HepG2 (cell line): ENCODE results near the gene CLDN15.

Source experiments
- BORCS8-MEF2B ChIP-seq: sonication (generic); formaldehyde crosslinking; IDR thresholded peaks from 2 replicates; pipeline ENCODE4 v1.8.0; 2022; ENCODE audit warnings: mild to moderate bottlenecking, missing genetic modification reagents
- EED ChIP-seq: sonication (generic); formaldehyde crosslinking; IDR thresholded peaks from 2 replicates; pipeline ENCODE4 v1.5.0; 2020; ENCODE audit warnings: mild to moderate bottlenecking, missing genetic modification reagents
- HOXA7 ChIP-seq: sonication (generic); formaldehyde crosslinking; IDR thresholded peaks from 2 replicates; pipeline ENCODE4 v1.8.1; 2022; ENCODE audit warnings: mild to moderate bottlenecking, missing genetic modification reagents, moderate library complexity
- JUN ChIP-seq: sonication (generic); formaldehyde crosslinking; IDR thresholded peaks from 2 replicates; pipeline ENCODE4 v1.4.0; 2020; ENCODE audit warnings: mild to moderate bottlenecking, missing genetic modification reagents
- MIER3 ChIP-seq: IDR thresholded peaks from 2 replicates; pipeline ENCODE4 v1.6.1; 2016; ENCODE audit warnings: missing compliant biosample characterization, borderline replicate concordance
- SETDB1 ChIP-seq: sonication (generic); formaldehyde crosslinking; IDR thresholded peaks from 2 replicates; pipeline ENCODE4 v1.5.1; 2020; ENCODE audit warnings: missing genetic modification reagents, mild to moderate bottlenecking, borderline replicate concordance
- TEF ChIP-seq: sonication (generic); formaldehyde crosslinking; IDR thresholded peaks from 2 replicates; pipeline ENCODE4 v1.5.0; 2020; ENCODE audit warnings: missing genetic modification reagents
- YY1 ChIP-seq: IDR thresholded peaks from 2 replicates; pipeline ENCODE4 v1.6.1; 2011; ENCODE audit warnings: low read length, low read depth, moderate library complexity, mild to moderate bottlenecking; ENCODE audit not compliant: insufficient read depth, insufficient replicate concordance
- ZBTB10 ChIP-seq: sonication (generic); formaldehyde crosslinking; IDR thresholded peaks from 2 replicates; pipeline ENCODE4 v1.4.0; 2020; ENCODE audit warnings: missing genetic modification reagents, borderline replicate concordance
- ZMAT3 ChIP-seq: sonication (generic); formaldehyde crosslinking; conservative IDR thresholded peaks from 2 replicates; pipeline ENCODE4 v1.7.0; 2021; ENCODE audit warnings: missing genetic modification reagents
- ZNF224 ChIP-seq: sonication (generic); formaldehyde crosslinking; IDR thresholded peaks from 2 replicates; pipeline ENCODE4 v1.5.0; 2020; ENCODE audit warnings: mild to moderate bottlenecking, missing genetic modification reagents
- ZNF44 ChIP-seq: sonication (generic); formaldehyde crosslinking; IDR thresholded peaks from 2 replicates; pipeline ENCODE4 v1.5.1; 2020; ENCODE audit warnings: mild to moderate bottlenecking, missing genetic modification reagents

GRCh38 chr7:101235050-101235449, 2.6 kb downstream of the CLDN15 start:
- TF ChIP-seq ZNF224 (CRISPR knock-in tag) (no peak), EED (CRISPR knock-in tag) (no peak), YY1 (no peak), BORCS8-MEF2B (CRISPR knock-in tag) (no peak), ZBTB10 (CRISPR knock-in tag) (no peak), MIER3 (CRISPR knock-in tag) (no peak), SETDB1 (CRISPR knock-in tag) (no peak), JUN (CRISPR knock-in tag) (no peak), ZMAT3 (CRISPR knock-in tag) (no peak), TEF (CRISPR knock-in tag) (no peak), HOXA7 (CRISPR knock-in tag) (no peak), ZNF44 (CRISPR knock-in tag) (no peak)
